Measurements from ENCODE around the gene SNX9. TPM values are rescaled to one million over a fixed set of nuclear protein-coding genes. Genes with fewer than 3 reads are reported as not detected.
"Not testable (repeated sequence)": the region's sequence is repeated elsewhere in the genome, so short reads cannot be mapped to it uniquely, and the experiment has no call there.

The SNX9 gene
- total RNA-seq, 2 experiments from 2014 or later, result 44.9 to 45.1 TPM

DNA sequence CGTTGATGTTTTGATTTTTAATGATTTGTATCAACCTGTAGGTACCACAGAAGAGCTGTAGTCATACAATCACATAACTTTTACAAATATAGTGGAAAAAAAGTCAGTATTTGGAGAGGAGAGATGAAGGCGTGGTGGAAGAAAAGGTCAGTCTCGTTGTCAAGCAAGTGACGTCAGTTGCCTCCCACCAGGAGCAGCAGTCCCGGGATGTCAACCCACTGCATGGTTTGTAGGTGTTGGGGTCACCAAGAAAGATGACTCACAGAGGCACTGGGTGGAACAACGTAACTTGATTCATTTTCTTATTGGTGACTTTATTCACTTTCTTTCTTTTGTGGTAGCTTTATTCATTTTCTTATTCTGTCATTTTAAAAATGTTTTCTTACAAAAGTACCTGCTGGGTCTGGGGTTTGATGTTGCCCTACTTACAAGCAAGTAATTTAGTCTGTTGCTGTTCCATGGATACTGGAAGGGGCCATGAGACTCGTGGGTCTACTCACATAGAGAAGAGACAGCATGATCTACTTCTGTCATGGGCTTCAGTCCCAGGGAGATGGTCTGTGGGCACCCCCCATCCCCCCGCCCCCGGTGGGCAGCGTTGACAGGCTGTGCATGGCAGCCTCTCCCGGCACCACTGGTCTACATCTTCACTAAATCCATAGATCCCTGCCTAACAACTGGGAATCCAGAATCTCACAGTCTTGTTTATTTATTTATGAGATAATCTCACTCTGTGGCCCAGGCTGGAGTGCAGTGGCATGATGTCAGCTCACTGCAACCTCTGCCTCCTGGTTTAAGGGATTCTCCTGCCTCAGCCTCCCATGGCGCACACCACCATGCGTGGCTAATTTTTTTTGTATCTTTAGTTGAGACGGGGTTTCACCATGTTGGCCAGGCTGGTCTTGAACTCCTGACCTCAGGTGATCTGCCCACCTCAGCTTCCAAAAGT is 122.2 kb downstream of the SNX9 start:
- peak overlapping the region; percentile 62 for H3K27ac Mint-ChIP-seq
- TF ChIP-seq, protein P1, sequence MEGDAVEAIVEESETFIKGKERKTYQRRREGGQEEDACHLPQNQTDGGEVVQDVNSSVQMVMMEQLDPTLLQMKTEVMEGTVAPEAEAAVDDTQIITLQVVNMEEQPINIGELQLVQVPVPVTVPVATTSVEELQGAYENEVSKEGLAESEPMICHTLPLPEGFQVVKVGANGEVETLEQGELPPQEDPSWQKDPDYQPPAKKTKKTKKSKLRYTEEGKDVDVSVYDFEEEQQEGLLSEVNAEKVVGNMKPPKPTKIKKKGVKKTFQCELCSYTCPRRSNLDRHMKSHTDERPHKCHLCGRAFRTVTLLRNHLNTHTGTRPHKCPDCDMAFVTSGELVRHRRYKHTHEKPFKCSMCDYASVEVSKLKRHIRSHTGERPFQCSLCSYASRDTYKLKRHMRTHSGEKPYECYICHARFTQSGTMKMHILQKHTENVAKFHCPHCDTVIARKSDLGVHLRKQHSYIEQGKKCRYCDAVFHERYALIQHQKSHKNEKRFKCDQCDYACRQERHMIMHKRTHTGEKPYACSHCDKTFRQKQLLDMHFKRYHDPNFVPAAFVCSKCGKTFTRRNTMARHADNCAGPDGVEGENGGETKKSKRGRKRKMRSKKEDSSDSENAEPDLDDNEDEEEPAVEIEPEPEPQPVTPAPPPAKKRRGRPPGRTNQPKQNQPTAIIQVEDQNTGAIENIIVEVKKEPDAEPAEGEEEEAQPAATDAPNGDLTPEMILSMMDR (IDR thresholded peaks at IDR 0.05), result no peak
- peaks cover 68% of the 10 kb centered on the region for H3K36me3 Mint-ChIP-seq (ENCODE audit: low read depth)
- ChIA-PET CTCF (interaction anchor here (1.0 to 2.2 kb wide), 4 partner anchors 32 to 187 kb away, joined by 3 to 9 read pairs (median 4); no protein-coding TSS in a partner anchor), POLR2A (interaction anchor here (1.3 kb wide), 1 partner anchor 15 kb away, joined by 3 read pairs; no protein-coding TSS in a partner anchor)
- H3K4me1 Mint-ChIP-seq (ENCODE audit: low read depth), result peaks cover 39% of the 10 kb centered on the region
- H3K4me3 Mint-ChIP-seq, result peak overlapping the region; percentile 5
- peak; percentile 77 for ATAC-seq
- intact Hi-C loops (cut with micrococcal nuclease), result no loop called here
- H3K9me3 Mint-ChIP-seq, result peaks cover 10% of the 10 kb centered on the region
- H3K27me3 Mint-ChIP-seq, result no peaks in the 10 kb centered on the region
- DNase-seq, result peak; percentile 84

DNA sequence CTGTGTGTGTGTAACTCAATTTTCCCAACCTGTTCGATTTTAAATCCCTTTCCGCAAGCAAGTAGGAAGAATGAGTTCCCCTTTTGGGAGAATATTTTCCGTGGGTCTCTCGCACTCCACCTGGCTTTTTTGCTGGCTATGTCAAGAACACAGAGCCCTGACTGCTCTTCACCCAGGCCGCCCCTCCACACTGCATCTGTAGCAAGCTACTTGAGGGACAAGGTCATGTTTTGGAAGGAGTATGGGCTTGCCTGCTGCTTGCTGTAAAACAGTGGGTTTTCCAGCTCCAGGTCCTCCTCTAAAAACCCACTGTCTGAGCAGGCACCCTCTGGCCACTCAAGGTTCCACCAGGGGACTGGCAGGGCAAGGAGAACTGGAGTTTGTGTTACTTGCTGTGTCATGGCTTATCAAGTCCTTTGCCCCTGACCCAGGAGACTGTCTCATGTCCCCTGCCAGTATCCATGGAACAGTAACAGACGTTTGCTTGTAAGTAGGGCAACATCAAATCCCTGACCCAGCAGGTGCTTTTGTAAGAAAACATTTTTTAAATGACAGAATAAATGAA is 123.1 kb downstream of the SNX9 start:
- ChIA-PET POLR2A (interaction anchor here (1.3 to 2.0 kb wide), 3 partner anchors 14 to 61 kb away, joined by 3 to 5 read pairs (median 4); no protein-coding TSS in a partner anchor), CTCF (interaction anchor here (0.9 to 2.2 kb wide), 15 partner anchors 8 to 328 kb away, joined by 3 to 19 read pairs (median 4); no protein-coding TSS in a partner anchor)
- peaks cover 59% of the 10 kb centered on the region for H3K36me3 Mint-ChIP-seq (ENCODE audit: low read depth)
- no peak overlapping the region for H3K4me3 Mint-ChIP-seq
- peaks cover 32% of the 10 kb centered on the region for H3K4me1 Mint-ChIP-seq (ENCODE audit: low read depth)
- intact Hi-C loops (cut with micrococcal nuclease), result no loop called here
- H3K27ac Mint-ChIP-seq, result peak overlapping the region; percentile 62
- TF ChIP-seq, protein P1 (IDR thresholded peaks at IDR 0.05), result no peak
- no peaks in the 10 kb centered on the region for H3K27me3 Mint-ChIP-seq
- DNase-seq, result no peak
- peaks cover 10% of the 10 kb centered on the region for H3K9me3 Mint-ChIP-seq
- no peak for ATAC-seq

DNA sequence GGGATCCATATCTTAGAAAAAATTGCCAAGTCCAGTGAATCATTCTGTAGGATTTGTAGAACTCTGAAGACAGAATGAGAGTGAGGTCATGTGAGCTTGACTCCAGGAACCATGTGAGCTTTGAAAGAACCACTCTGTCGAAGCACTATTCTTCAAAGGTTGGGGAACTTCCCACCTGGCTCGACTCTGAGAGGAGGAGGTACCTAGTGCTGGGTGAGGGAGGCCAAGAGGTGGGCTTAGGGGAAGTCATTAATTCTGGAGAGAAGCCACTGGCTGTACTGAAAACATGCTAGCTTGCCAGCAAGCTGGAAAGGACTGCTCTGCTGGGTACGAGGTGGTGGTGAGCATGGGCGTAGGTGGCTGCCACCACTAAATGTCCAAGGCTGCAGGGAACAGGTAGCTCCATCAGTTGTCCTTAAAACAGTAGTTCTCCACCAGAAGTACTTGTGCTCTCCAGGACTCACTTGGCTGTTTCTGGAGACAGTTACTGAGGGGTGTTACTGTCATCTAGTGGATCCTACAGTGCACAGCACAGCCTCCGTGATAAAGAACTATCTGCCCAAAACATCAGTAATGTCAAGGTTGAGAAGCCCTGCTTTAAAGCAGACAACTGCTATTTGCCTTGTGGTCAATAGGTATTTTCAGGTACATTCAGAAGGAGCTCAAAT is 124.0 kb downstream of the SNX9 start:
- ChIA-PET CTCF (interaction anchor here (0.7 to 2.2 kb wide), 28 partner anchors 9 to 332 kb away, joined by 3 to 19 read pairs (median 3); no protein-coding TSS in a partner anchor), POLR2A (interaction anchor here (0.7 to 2.0 kb wide), 4 partner anchors 22 to 62 kb away, joined by 3 to 5 read pairs (median 4); no protein-coding TSS in a partner anchor)
- Mint-ChIP-seq H3K36me3 (ENCODE audit: low read depth) (peaks cover 50% of the 10 kb centered on the region), H3K4me1 (ENCODE audit: low read depth) (peaks cover 32% of the 10 kb centered on the region), H3K9me3 (peaks cover 10% of the 10 kb centered on the region), H3K27me3 (no peaks in the 10 kb centered on the region), H3K4me3 (no peak overlapping the region), H3K27ac (peak overlapping the region; percentile 62)
- peak; percentile 36 for DNase-seq
- intact Hi-C loops (cut with micrococcal nuclease), result no loop called here
- peak; percentile 66 for ATAC-seq
- TF ChIP-seq, protein P1 (IDR thresholded peaks at IDR 0.05), result peak; percentile 66

DNA sequence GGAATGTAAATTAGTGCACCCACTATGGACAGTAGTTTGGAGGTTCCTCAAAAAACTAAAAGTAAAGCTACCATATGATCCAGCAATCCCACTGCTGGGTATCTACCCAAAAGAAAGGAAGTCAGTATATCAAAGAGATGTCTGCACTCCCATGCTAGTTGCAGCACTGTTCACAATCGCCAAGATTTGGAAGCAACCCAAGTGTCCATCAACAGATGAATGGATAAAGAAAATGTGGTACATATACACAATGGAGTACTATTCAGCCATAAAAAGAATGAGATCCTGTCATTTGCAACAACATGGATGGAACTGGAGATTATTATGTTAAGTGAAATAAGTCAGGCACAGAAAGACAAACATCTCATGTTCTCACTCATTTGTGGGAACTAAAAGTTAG is 127.9 kb downstream of the SNX9 start:
- ATAC-seq; DNase-seq; intact Hi-C loops (cut with micrococcal nuclease); H3K27ac Mint-ChIP-seq; H3K27me3 Mint-ChIP-seq; H3K4me3 Mint-ChIP-seq: not testable (repeated sequence)
- CTCF ChIA-PET, result interaction anchor here (1.4 kb wide), 1 partner anchor 30 kb away, joined by 3 read pairs; the partner anchor contains the start of gene SYNJ2
- peaks cover 17% of the 10 kb centered on the region for H3K36me3 Mint-ChIP-seq (ENCODE audit: low read depth)
- POLR2A ChIA-PET, result interaction anchor here (0.8 kb wide), 1 partner anchor 9 kb away, joined by 3 read pairs; no protein-coding TSS in a partner anchor
- H3K4me1 Mint-ChIP-seq (ENCODE audit: low read depth), result peaks cover 14% of the 10 kb centered on the region
- peaks cover 10% of the 10 kb centered on the region for H3K9me3 Mint-ChIP-seq

DNA sequence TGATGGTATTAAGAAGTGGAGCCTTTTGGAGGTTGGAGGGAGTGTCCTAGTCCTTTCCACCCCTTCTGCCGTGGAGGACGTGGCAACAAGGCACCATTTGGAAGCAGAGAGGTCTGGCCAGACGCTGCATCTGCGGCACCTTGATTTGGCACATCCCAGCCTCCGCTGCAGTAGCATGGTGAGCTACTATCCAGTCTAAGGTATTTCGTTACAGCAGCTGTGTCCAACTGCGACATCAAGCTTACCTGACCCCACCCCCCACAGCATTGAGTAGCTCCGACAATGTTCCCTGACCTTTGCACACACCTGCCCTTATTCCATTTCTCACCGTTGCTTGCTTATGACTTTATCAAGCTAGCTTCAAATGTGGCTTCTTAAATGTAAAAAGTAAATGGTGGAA is 128.8 kb downstream of the SNX9 start:
- no peak for ATAC-seq

More for the DNA sequence above, 128.8 kb downstream of the SNX9 start:
- Mint-ChIP-seq H3K4me3 (no peak overlapping the region), H3K27ac (no peak overlapping the region), H3K4me1 (ENCODE audit: low read depth) (peaks cover 5% of the 10 kb centered on the region), H3K36me3 (ENCODE audit: low read depth) (peaks cover 9% of the 10 kb centered on the region), H3K27me3 (no peaks in the 10 kb centered on the region), H3K9me3 (peaks cover 10% of the 10 kb centered on the region)
- TF ChIP-seq, protein P1 (IDR thresholded peaks at IDR 0.05), result no peak
- no peak for DNase-seq
- intact Hi-C loops (cut with micrococcal nuclease), result no loop called here
- CTCF ChIA-PET, result interaction anchor here (1.4 kb wide), 1 partner anchor 30 kb away, joined by 3 read pairs; the partner anchor contains the start of gene SYNJ2
- POLR2A ChIA-PET, result no interaction called here
